Hematopoietic multipotent progenitor cell (in vitro differentiated cells): ENCODE measurements around the gene DOCK4. TPM values are rescaled to one million over a fixed set of nuclear protein-coding genes. Genes with fewer than 3 reads are reported as not detected.
A peak's percentile ranks its signal among the peaks of the same experiment; 100 is the strongest.

Source experiments
- DNase-seq, 3 donors: peaks; one replicate each; pipeline ENCODE4 v3.0.0-alpha.2; 2011 to 2015; ENCODE audit warnings: low read depth in 2 of 3, low spot score in 2 of 3
- total RNA-seq: library from RNA; depleted of rRNA; stranded (reverse); fragments of >200 nt; gene quantifications from one replicate; pipeline ENCODE4 v1.2.3, GENCODE V29; 2012

Gene DOCK4
- total RNA-seq, 1 donor = 2.4 TPM

DNA sequence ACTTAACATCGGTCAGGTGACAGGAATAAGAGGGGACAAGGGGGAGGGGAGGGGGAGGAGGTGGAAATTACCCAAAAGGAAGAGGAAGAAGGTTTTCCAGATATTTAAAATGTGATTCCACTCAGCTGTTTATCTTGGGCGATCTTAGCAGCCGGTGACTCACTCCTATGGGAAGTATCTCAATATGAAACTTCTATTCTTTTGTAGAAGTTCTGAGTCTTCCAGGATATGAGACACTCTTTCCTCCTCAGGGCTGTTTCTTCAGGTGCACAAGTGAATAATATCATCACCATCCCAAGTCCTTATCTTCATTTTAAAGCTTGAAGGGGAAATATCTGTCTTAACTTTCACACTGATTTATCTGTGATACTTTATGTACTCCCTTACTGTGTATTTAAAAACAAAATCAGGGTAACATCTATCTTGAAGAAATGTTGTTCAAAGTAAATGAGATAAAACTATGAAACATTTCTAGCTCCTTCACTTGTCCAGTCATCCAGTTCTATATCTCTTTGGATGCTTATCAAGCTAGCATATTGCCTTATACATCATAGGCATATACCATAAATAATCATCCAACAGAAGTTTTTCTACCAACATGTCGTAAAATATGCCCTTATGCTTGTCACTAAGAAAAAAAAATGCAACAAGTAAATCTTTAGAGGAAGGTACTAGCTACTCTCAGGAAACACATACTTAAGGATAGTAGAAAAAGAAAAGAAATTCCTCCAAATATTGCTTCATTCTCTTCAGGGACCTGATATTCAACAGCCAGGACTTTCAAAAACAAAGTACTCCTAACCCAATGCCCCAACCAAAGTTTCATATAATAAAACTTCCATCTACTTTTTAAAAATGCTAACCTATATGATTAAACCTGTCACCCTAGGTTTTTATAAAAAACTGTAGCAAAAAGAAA lies 13.7 kb downstream of the DOCK4 start:
- DNase-seq = no peak

- DNase-seq = no peak
Measured at GRCh38 chr7:112190120-112190519, 16.1 kb downstream of the DOCK4 start.

DNA sequence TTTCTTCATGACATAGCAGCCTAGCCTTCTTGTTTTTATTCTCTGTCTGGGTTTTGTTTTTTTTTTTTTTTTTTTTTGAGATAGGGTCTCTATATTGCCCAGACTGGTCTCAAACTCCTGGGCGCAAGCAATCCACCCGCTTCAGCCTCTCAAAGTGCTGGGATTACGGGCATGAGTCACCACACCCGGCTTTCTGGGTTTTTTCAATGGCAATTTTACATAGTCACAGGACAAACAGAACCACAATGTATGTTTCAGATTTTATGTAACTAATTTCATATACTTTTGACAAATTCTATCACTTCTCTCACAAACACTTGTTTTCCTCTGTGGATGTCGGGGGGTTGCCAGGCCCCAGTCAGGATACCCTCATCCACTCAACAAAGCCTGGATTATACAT lies 16.5 kb downstream of the DOCK4 start:
- DNase-seq = no peak

DNA sequence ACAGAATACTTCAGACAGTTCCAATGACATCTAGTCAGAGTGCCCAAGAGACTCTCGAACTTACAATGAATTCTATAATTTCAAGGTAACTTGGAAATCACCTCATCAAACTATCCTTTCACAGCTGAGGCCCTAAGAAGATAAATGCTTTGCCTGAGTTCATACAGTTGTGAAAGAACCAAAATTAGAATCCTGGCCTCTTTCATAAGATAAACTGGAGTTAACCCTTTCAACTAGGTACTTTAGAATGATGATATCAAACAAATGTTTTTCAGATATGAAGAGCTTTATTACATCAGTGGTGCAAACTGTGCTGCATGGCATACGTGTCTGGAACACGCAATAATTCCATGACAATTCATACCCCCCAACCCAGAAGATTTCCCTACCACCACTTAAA lies 17.9 kb downstream of the DOCK4 start:
- DNase-seq = no peak

DNA sequence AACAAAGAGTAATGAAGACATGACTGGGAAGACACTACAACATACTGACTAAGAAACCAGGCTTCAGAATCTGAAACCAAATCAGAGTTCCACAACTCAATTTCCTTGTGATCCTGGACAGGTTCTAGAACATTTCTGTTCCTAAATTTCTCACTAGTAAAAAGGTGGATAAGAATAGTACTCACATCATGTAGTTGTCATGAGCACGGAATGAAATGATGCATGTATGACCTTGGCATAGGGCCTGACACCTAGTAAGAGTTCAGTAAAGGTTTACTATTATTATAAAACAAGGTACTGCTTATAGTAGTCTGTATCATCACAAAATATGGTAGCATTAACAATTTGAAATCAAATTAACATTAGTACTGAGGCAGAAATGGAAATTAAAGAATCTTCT lies 19.9 kb downstream of the DOCK4 start:
- no peak for DNase-seq

DNA sequence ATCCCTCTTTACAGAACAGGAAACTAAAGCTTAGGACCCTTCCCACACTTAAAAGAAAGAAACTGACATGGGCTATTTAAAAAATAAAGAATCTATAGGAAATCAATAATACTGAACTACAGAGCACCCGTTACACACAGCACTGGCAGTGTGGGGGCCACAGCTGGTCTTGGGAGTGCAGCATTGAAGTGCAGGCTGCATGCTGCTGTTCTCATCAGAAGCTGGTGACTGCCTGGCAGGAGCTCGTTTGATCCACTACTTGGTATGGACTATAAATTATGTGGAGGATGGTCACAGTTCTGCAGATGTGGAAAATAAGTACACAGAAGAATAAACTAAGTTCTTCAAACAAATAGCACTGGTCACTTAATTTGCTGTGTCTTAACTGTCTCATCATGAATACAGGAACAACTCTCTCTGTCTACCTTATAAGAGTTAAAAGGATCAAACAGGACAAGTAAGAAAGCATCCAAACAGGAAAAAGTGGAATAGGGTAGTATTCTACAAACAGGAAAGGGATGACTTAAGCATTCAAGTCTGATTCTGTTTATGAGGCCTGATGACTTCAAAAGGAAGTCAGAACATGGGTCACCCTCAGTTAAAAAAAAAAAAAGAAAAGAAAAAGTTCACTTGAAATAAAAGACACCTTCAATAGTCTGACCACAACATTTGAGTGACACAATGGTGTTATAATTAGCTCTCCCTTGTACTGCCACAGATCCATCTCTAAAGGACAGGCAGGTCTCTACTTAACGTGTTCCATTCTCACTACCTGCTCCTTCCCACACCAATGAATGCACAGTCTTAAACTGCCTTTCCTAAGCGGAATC lies 21.0 kb downstream of the DOCK4 start:
- no peak for DNase-seq

DNA sequence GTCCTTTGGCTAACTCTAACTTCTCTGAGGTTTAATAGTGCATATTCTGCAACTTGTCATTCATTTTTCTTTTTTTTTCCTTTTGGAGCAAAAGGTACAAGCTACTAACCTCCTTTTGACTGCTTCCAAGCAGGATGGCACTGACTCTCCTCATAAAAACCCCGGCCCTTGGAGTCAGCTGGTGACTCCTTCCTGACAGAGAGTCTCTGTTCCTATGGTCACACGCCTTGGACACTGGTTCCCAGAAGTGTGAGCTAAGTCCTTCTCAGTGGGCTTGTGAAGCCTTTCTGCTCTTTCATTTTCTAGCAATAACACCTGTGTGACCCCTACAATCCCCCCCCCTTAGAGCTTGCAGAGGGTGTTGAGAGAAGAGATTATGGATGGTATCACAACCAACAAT lies 21.7 kb downstream of the DOCK4 start:
- no peak for DNase-seq

- no peak for DNase-seq
Measured at GRCh38 chr7:112183266-112183665, 22.9 kb downstream of the DOCK4 start.

DNA sequence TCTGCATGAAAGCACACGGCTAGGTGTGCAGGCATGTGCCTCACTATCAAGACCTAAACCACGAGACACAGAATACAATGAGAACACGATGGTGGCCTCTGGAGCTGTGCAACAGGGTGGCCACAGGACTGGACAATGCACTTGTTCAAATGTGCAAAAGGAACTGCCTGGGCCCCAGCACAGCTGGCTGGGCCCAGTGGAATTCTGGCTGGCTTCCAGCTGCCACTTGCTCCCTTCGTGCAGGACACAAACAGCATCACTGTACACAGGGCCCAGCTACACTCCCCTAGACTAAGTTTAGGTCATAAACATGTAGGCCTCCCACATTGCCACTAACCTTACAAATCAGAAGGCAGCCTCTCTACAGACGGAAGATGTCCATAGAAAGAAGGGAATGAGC lies 23.4 kb downstream of the DOCK4 start:
- DNase-seq = no peak

DNA sequence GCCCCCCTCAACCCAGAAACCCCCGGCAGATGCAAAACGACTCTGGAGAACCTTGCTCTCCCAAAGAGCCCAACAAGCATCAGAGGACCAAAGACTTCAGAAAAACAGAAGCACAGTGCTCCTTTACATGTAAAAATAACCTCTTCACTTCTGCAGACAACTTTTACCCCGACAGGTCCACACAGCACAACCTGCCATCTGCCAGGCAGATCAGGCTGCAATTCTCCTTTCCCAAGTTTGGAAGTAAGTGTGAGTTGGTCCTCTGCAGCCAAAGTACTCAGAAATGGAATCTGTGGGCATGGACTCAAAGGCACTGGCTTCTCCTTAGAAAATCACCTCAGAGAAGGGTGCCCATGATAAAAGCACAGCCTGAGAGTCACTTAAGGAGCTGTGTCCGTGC lies 26.0 kb downstream of the DOCK4 start:
- DNase-seq = no peak

- DNase-seq = no peak
Measured at GRCh38 chr7:112176693-112177415, 29.3 kb downstream of the DOCK4 start.

- no peak for DNase-seq
Measured at GRCh38 chr7:112176241-112176640, 30.0 kb downstream of the DOCK4 start.

DNA sequence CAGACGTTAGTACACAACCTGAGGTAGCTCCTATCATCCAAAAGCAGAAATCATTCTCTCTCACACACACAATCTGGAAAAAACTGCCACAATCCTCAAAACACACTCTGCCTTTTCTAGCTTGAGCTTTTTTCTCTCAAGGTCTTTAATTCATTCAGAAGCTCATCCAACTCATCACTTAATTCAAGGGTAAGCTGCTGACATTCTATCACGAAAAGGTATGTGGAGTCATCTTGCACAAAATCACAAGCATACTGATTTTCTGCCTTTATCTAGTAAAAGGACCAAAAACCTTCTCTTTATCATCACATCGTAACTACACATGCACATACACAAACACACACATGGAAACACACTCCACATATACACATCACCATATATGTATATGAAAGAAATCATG lies 32.0 kb downstream of the DOCK4 start:
- no peak for DNase-seq

DNA sequence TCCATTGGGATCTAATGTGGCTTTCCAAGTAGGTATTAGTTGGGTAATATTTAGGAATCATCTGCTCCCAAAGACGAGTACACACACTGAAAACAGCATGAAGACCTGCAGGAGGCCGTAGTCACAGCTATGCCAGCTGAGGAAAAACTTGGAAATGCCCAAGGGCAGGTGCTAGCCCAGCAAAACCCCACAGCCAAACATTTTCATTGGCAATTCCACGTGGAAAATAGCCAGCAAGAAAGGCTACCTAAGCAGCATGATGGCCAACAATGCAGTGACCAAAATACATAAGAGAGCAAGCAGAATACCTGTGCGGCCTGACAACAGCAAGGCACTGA lies 32.7 kb downstream of the DOCK4 start:
- no peak for DNase-seq

DNA sequence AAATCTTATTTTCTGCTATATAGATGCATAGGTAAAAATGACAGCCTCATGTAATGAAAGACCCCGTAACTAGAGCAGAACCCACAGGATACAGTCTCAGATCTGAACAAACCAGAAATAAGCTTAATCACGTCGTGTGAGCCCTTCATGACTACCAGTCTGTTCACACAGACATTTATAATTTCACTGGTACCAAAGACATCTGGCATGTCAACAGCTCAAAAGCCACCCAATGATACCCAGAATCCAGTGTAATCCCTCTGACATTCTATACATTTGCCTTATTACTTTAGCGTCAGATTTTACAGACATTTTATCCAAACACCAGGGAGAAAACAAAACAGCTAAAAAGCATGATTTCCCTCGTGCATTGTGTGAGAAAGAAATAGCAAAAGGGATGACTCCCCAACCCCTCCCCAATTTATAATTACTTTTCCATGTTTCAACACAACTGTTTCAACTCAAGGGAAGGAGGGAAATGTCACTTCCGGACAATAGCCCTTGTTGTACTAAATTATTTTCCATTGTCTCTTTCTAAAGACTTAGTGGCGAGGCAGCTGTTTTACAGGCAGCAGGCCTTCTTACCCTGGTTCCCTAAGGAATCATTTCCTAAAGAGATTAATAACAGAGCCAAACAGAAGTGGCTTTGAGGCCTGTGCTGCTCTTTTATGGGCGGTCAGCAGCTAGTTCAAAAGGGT lies 33.2 kb downstream of the DOCK4 start:
- no peak for DNase-seq

DNA sequence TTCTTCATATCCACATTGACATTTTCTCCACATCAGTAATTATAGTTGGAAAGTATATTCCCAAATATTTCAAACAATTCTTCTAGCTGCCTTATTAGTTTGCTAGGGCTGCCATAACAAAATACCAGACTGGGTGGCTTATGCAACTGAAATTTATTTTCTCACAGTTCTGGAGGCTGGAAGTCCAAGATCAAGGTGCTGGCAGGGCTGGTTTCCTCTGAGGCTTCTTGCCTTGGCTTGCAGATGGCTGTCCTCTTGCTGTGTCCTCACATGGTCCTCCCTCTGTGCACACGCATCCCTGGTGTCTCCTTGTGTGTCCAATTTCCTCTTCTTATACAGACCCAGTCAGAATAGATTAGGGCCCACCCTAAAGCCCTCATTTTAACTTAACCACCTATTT lies 34.5 kb downstream of the DOCK4 start:
- no peak for DNase-seq

DNA sequence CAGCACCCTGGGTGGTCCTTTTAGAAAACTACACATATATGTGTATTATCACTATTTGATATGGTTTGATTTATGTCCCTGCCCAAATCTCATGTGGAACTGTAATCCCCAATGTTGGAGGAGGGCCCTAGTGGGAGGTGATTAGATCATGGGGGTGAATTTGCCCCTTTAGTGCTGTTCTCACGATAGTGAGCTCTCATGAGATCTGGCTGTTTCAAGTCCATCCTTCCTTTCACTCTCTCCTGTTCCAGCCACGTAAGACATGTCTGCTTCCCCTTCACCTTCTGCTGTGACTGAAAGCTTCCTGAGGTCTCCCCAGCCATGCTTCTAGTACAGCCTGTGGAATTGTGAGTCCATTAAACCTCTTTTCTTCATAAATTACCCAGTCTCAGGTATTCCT lies 37.3 kb downstream of the DOCK4 start:
- no peak for DNase-seq

GRCh38 chr7:112167147-112167546 lies 39.1 kb downstream of the DOCK4 start:
- no peak for DNase-seq

DNA sequence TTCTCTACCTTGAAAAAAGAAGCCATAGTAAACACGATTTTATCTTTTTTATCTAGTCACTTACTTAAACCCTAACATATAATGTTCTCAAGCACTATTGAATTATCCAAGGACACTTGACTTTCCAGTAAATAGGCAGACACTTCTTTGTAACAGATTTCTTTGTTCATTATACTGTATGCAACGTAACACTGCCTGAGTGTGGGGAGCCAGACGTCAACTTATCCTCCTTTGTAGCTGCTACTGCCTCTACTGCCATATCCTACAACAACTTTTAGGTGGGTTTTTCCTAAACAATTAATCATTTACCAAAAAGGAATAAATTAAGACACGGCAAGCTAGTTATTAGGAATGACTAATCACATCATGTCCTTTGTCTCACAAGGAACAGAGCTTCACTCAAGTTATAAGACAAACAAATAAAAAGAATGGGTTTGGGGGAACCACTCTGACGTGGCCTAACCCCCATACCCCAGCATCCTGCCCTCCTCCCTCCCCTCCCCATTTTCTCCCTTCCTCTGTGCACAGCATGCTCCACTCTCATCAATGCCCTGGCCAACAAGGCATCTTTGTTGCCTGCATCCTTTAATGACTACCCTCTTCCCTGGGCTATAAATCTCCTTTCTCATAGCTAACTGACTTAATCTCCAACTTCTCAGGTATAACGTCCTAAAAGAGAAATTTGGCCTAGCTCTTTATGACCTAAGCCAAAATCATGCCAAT lies 43.3 kb downstream of the DOCK4 start:
- DNase-seq = no peak

DNA sequence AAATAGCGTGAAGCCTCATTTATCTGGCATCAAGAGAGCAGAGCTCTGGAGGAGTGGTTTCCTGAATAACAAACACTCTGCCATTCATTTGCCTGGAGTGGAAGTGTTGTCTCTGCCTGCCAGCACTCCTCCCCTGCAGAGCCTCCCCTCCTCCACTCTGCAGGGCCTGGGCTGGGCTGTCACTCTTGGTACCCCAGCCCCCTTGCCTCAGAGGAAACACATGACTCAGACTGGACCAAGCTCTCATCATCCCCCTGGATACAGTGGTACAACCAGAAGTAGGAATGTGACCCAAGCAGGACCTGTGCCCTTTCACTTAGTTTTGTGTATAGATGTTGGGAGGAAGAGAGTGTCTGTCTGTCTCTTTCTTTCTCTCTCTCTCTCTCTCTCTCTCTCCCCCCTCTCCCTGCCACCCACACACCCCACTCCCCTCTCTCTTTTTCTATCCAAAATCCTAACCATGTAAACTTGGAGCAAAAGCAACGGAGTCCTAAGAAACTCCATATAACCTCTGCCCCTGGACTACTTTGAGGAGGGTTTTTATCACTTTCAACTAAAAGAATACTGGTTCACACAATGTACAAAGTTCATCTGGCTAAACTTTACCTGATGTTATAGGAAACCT lies 43.9 kb downstream of the DOCK4 start:
- DNase-seq = peak in 1 of 3 donors; percentile 11
